H1 (cell line): ENCODE data around the gene COASY. TPM values are rescaled to one million over a fixed set of nuclear protein-coding genes. Genes with fewer than 3 reads are reported as not detected.

Experiments used
- CTCF ChIA-PET: fragments of 300-600 bp; sonication (Branson Sonifier 250); formaldehyde crosslinking; loops from one replicate; lab custom pipeline; 2021; ENCODE audit not compliant: partially characterized antibody; lab: Charles Lee
- POLR2A ChIA-PET: fragments of 300-600 bp; sonication (Branson Sonifier 250); formaldehyde crosslinking; loops from one replicate; lab custom pipeline; 2021; ENCODE audit warnings: inconsistent platforms; ENCODE audit not compliant: partially characterized antibody; lab: Charles Lee
- DNase-seq, 2 experiments: peaks; one replicate each; pipeline versions ENCODE4 v3.0.0 to v3.0.0-alpha.2; 2010 to 2022; ENCODE audit warnings: low spot score in 2 of 2, low read depth in 1 of 2, mixed read lengths in 1 of 2
- FAIRE-seq: peaks from 2 replicates; lab custom pipeline; 2011; peaks lifted over from hg19 to GRCh38; lab: Jason Lieb, UNC
- H2AFZ ChIP-seq: 2 replicates; pipeline ENCODE4 v1.8.1; 2012; ENCODE audit warnings: low read length, inconsistent platforms
- H2AK5ac ChIP-seq: 2 replicates; pipeline ENCODE4 v1.6.1; 2013; ENCODE audit warnings: low read depth, low read length
- H2BK120ac ChIP-seq: replicated peaks from 2 replicates; pipeline ENCODE3; 2013; ENCODE audit warnings: low read depth, low read length, inconsistent platforms
- H2BK12ac ChIP-seq: 2 replicates; pipeline ENCODE4 v1.6.1; 2013; ENCODE audit warnings: low read depth, low read length
- H2BK15ac ChIP-seq: 2 replicates; pipeline ENCODE4 v1.6.1; 2013; ENCODE audit warnings: low read length
- H2BK20ac ChIP-seq: 2 replicates; pipeline ENCODE4 v1.6.1; 2013; ENCODE audit warnings: low read length
- H2BK5ac ChIP-seq: 2 replicates; pipeline ENCODE4 v1.6.1; 2013; ENCODE audit warnings: low read depth, low read length
- H3K14ac ChIP-seq: 2 replicates; pipeline ENCODE4 v1.6.1; 2013; ENCODE audit warnings: inconsistent platforms; ENCODE audit not compliant: insufficient read length
- H3K18ac ChIP-seq: 2 replicates; pipeline ENCODE4 v1.6.1; 2013; ENCODE audit warnings: low read length; ENCODE audit errors: extremely low read depth
- H3K23ac ChIP-seq: 2 replicates; pipeline ENCODE4 v1.6.1; 2013; ENCODE audit warnings: inconsistent platforms; ENCODE audit not compliant: insufficient read length
- H3K23me2 ChIP-seq: 2 replicates; pipeline ENCODE4 v1.6.1; 2013; ENCODE audit warnings: low read depth, low read length
- H3K27ac ChIP-seq: 2 replicates; pipeline ENCODE4 v1.6.1; 2011; ENCODE audit warnings: low read depth, low read length, inconsistent platforms
- H3K27me3 ChIP-seq, 4 experiments: replicated peaks in 1 of 4; 1 replicate in 1 of 4; 2 replicates in 3 of 4; pipeline versions ENCODE4 v1.6.1 to v1.8.1; 2011 to 2013; ENCODE audit warnings: low read length in 3 of 4, mild to moderate bottlenecking in 3 of 4, inconsistent platforms in 2 of 4, mixed read lengths in 2 of 4, moderate library complexity in 1 of 4; ENCODE audit not compliant: control insufficient read depth in 3 of 4, insufficient read depth in 3 of 4; ENCODE audit errors: extremely low read depth in 1 of 4
- H3K36me3 ChIP-seq, 4 experiments: 2 replicates each; pipeline versions ENCODE4 v1.6.1 to v1.8.1; 2011 to 2013; ENCODE audit warnings: mild to moderate bottlenecking in 4 of 4, low read length in 3 of 4, moderate library complexity in 2 of 4, control low read depth in 1 of 4, inconsistent platforms in 1 of 4; ENCODE audit not compliant: insufficient read depth in 4 of 4, control insufficient read depth in 2 of 4
- H3K4ac ChIP-seq: replicated peaks from 2 replicates; pipeline ENCODE3; 2013; ENCODE audit warnings: low read length, low read depth, mixed read lengths, inconsistent platforms; ENCODE audit not compliant: insufficient read length
- H3K4me1 ChIP-seq, 4 experiments: replicated peaks in 1 of 4; 1 replicate in 1 of 4; 2 replicates in 3 of 4; pipeline versions ENCODE4 v1.6.1 to v1.8.1; 2011 to 2013; ENCODE audit warnings: low read length in 3 of 4, inconsistent platforms in 2 of 4, mixed read lengths in 1 of 4; ENCODE audit not compliant: insufficient read depth in 4 of 4, control insufficient read depth in 3 of 4
- H3K4me2 ChIP-seq, 2 experiments: 2 replicates each; pipeline versions ENCODE4 v1.6.1 to v1.8.1; 2011 to 2013; ENCODE audit warnings: low read depth in 2 of 2, low read length in 2 of 2, control low read depth in 1 of 2, inconsistent platforms in 1 of 2, mild to moderate bottlenecking in 1 of 2; ENCODE audit not compliant: insufficient read depth in 1 of 2
- H3K4me3 ChIP-seq, 4 experiments: fragments of 200-600, 300-600 bp in 1 of 4; sonication (generic), shearing (Covaris generic), sonication (Bioruptor Twin) in 1 of 4; 2 replicates each; pipeline versions ENCODE4 v1.5.1 to v1.8.1; 2011 to 2016; ENCODE audit warnings: low read length in 4 of 4, low read depth in 3 of 4, control low read depth in 2 of 4, inconsistent platforms in 2 of 4, mild to moderate bottlenecking in 2 of 4, mixed read lengths in 1 of 4, moderate library complexity in 1 of 4; ENCODE audit not compliant: insufficient read depth in 2 of 4; ENCODE audit errors: extremely low read depth in 1 of 4
- H3K56ac ChIP-seq: replicated peaks from 2 replicates; pipeline ENCODE3; 2013; ENCODE audit warnings: low read depth, mild to moderate bottlenecking, mixed read lengths, low read length, inconsistent platforms; ENCODE audit not compliant: insufficient read length
- H3K79me1 ChIP-seq: 2 replicates; pipeline ENCODE4 v1.6.1; 2013; ENCODE audit warnings: low read depth, low read length, control low read depth
- H3K79me2 ChIP-seq, 2 experiments: 2 replicates each; pipeline versions ENCODE4 v1.6.1 to v1.8.1; 2012 to 2013; ENCODE audit warnings: low read length in 2 of 2, mild to moderate bottlenecking in 2 of 2, inconsistent platforms in 1 of 2; ENCODE audit not compliant: insufficient read depth in 2 of 2, control insufficient read depth in 1 of 2
- H3K9ac ChIP-seq, 4 experiments: replicated peaks in 1 of 4; 1 replicate in 1 of 4; 2 replicates in 3 of 4; pipeline versions ENCODE4 v1.6.1 to v1.8.1; 2011 to 2013; ENCODE audit warnings: low read depth in 3 of 4, low read length in 3 of 4, control low read depth in 2 of 4, mild to moderate bottlenecking in 2 of 4, moderate library complexity in 2 of 4, inconsistent platforms in 1 of 4; ENCODE audit errors: extremely low read depth in 1 of 4
- H3K9me3 ChIP-seq, 2 experiments: 2 replicates each; pipeline versions ENCODE4 v1.6.1 to v1.8.1; 2012 to 2013; ENCODE audit warnings: mild to moderate bottlenecking in 2 of 2, moderate library complexity in 2 of 2, control low read depth in 1 of 2, inconsistent platforms in 1 of 2, low read depth in 1 of 2, low read length in 1 of 2, mixed read lengths in 1 of 2; ENCODE audit not compliant: insufficient read depth in 2 of 2
- H4K20me1 ChIP-seq, 2 experiments: replicated peaks in 1 of 2; 2 replicates each; pipeline versions ENCODE3 to v1.8.1; 2011 to 2013; ENCODE audit warnings: inconsistent platforms in 2 of 2, low read length in 2 of 2, mild to moderate bottlenecking in 1 of 2; ENCODE audit not compliant: insufficient read depth in 2 of 2, control insufficient read depth in 1 of 2
- H4K5ac ChIP-seq: 2 replicates; pipeline ENCODE4 v1.6.1; 2013; ENCODE audit warnings: low read length, low read depth, mixed read lengths, inconsistent platforms; ENCODE audit not compliant: insufficient read length
- H4K8ac ChIP-seq: 2 replicates; pipeline ENCODE4 v1.8.0; 2013; ENCODE audit warnings: mild to moderate bottlenecking, moderate library complexity, low read length, inconsistent platforms; ENCODE audit not compliant: insufficient read depth; ENCODE audit errors: extremely low read depth
- H4K91ac ChIP-seq: replicated peaks from 2 replicates; pipeline ENCODE3; 2013; ENCODE audit warnings: low read length, mixed read lengths, inconsistent platforms; ENCODE audit not compliant: insufficient read length
- ATF3 ChIP-seq: IDR thresholded peaks from 2 replicates; pipeline ENCODE4 v1.6.1; 2011; ENCODE audit warnings: low read depth, mild to moderate bottlenecking, low read length; ENCODE audit not compliant: insufficient read depth
- CBX8 ChIP-seq: fragments of 300-800, 300-1000 bp; sonication (generic); IDR thresholded peaks from 2 replicates; pipeline ENCODE4 v1.7.1; 2016; ENCODE audit warnings: low read depth, low read length, borderline replicate concordance
- CTBP2 ChIP-seq: IDR thresholded peaks from 2 replicates; pipeline ENCODE4 v1.7.0; 2011; ENCODE audit warnings: borderline replicate concordance, mild to moderate bottlenecking, moderate library complexity, mixed read lengths, low read length; ENCODE audit not compliant: insufficient read depth, insufficient read length
- POLR2AphosphoS5 ChIP-seq: IDR thresholded peaks from 2 replicates; pipeline ENCODE4 v1.6.1; 2011; ENCODE audit warnings: low read depth, low read length
- RNF2 ChIP-seq: fragments of 200-900, 300-1000 bp; sonication (generic); IDR thresholded peaks from 2 replicates; pipeline ENCODE4 v1.7.1; 2016; ENCODE audit warnings: borderline replicate concordance, low read depth, mild to moderate bottlenecking, antibody characterized with exemption, low read length; ENCODE audit not compliant: poor library complexity, severe bottlenecking; ENCODE audit errors: missing control alignments
- SIRT6 ChIP-seq: IDR thresholded peaks from one replicate; pipeline ENCODE4 v1.7.1; 2012; ENCODE audit warnings: low read length, inconsistent platforms
- SP1 ChIP-seq: IDR thresholded peaks from 2 replicates; pipeline ENCODE4 v1.6.1; 2011; ENCODE audit warnings: low read depth, low read length
- SUZ12 ChIP-seq: fragments of 200-600 bp; sonication (generic); IDR thresholded peaks from 2 replicates; pipeline ENCODE4 v1.6.1; 2012; ENCODE audit warnings: mild to moderate bottlenecking, inconsistent platforms, low read length, moderate library complexity, mixed read lengths
- WGBS, 2 experiments: shearing (Covaris generic) in 1 of 2; methylation state at CpG; one replicate each; pipeline versions ENCODE4 v1.1.6 to v1.1.7; 2013 to 2015; ENCODE audit warnings: low lambda C conversion rate in 2 of 2, mixed read lengths in 2 of 2, inconsistent platforms in 1 of 2, low coverage in 1 of 2, missing lambda C conversion rate in 1 of 2; ENCODE audit not compliant: insufficient replicate concordance in 2 of 2, insufficient coverage in 1 of 2, insufficient read length in 1 of 2; ENCODE audit errors: extremely low coverage in 1 of 2, missing lambda C conversion rate in 1 of 2; 5-methylcytosine and 5-hydroxymethylcytosine counted together
- polyA plus RNA-seq, 7 experiments: library from polyadenylated mRNA; depleted of rRNA in 3 of 7; stranded (reverse) in 5 of 7; unstranded in 2 of 7; fragments of >200 nt in 5 of 7; fragments of 200-250 nt in 2 of 7; gene quantifications; 1 replicate in 5 of 7; 2 replicates in 1 of 7; 4 replicates in 1 of 7; pipeline versions ENCODE4 v1.2.1 to v1.2.3, GENCODE V29; 2011 to 2013; ENCODE audit warnings: missing spikeins in 2 of 7, mixed read lengths in 2 of 7
- total RNA-seq: library from RNA; stranded (reverse); fragmentation: NEBNext Ultra II Directional; extraction: Animal tissue kit (Norgen Biotek cat#: 25700); gene quantifications from 2 replicates; pipeline ENCODE4 v1.2.1, GENCODE V29; 2021
- TF ChIP-seq, protein P1 (sequence below): IDR thresholded peaks from 2 replicates; pipeline ENCODE4 v1.6.1; 2012; ENCODE audit warnings: low read length, inconsistent platforms

COASY gene
- total and polyA plus RNA-seq, 2 of the 8 experiments (the other 6 are each of a cell fraction or from before 2014, with no cell fraction given) = 64.5 to 100 TPM

- Histone ChIP-seq H2BK120ac (no peak overlapping the region), H4K8ac (no peak overlapping the region), H3K23ac (no peak overlapping the region), H3K27me3 (no peaks in the 10 kb centered on the region; a peak in 1 of 7 replicates), H3K9ac (no peak overlapping the region), H3K14ac (no peak overlapping the region), H3K27ac (no peak overlapping the region), H2BK5ac (no peak overlapping the region), H4K5ac (no peak overlapping the region), H2AK5ac (no peak overlapping the region), H3K4me3 (no peak overlapping the region), H3K4me1 (no peaks in the 10 kb centered on the region), H3K4me2 (no peak overlapping the region), H3K56ac (no peak overlapping the region), H3K23me2 (no peaks in the 10 kb centered on the region), H3K18ac (no peak overlapping the region), H4K91ac (no peak overlapping the region), H3K9me3 (no peaks in the 10 kb centered on the region), H2BK12ac (no peak overlapping the region), H3K4ac (no peak overlapping the region), H3K79me1 (no peaks in the 10 kb centered on the region), H4K20me1 (no peaks in the 10 kb centered on the region), H3K36me3 (peaks cover 0 to 15% (median 9%) of the 10 kb centered on the region in 4 experiments; a peak in 5 of 8 replicates), H2BK20ac (no peak overlapping the region), H3K79me2 (no peaks in the 10 kb centered on the region), H2BK15ac (no peak overlapping the region), H2AFZ (no peak overlapping the region)
- POLR2A ChIA-PET = no interaction called here
- WGBS, 2 experiments = 88% methylated on average over 9 of the region's 9 CpGs; no CpG with 5 or more reads in 1 of the 2 experiments
- no peak for DNase-seq
- FAIRE-seq = no peak
- TF ChIP-seq CBX8 (no peak), RNF2 (no peak), SP1 (no peak), POLR2AphosphoS5 (no peak), ATF3 (no peak), CTBP2 (no peak), SIRT6 (no peak), SUZ12 (no peak)
- TF ChIP-seq, protein P1, sequence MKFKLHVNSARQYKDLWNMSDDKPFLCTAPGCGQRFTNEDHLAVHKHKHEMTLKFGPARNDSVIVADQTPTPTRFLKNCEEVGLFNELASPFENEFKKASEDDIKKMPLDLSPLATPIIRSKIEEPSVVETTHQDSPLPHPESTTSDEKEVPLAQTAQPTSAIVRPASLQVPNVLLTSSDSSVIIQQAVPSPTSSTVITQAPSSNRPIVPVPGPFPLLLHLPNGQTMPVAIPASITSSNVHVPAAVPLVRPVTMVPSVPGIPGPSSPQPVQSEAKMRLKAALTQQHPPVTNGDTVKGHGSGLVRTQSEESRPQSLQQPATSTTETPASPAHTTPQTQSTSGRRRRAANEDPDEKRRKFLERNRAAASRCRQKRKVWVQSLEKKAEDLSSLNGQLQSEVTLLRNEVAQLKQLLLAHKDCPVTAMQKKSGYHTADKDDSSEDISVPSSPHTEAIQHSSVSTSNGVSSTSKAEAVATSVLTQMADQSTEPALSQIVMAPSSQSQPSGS = no peak
- CTCF ChIA-PET = interaction anchor here (0.6 to 2.6 kb wide), 7 partner anchors 25 to 550 kb away, joined by 3 to 13 read pairs (median 4); no protein-coding TSS in a partner anchor
Measured at GRCh38 chr17:42512246-42512645, 49.7 kb upstream of the COASY start.
